ENCODE measurements around the gene PPP2R1A. TPM values are rescaled to one million over a fixed set of nuclear protein-coding genes. Genes with fewer than 3 reads are reported as not detected.
A peak's percentile ranks its signal among the peaks of the same experiment; 100 is the strongest.

The PPP2R1A gene
- 100 to 1,000 TPM; 198 to 284 (median 234) TPM for total RNA-seq

DNA sequence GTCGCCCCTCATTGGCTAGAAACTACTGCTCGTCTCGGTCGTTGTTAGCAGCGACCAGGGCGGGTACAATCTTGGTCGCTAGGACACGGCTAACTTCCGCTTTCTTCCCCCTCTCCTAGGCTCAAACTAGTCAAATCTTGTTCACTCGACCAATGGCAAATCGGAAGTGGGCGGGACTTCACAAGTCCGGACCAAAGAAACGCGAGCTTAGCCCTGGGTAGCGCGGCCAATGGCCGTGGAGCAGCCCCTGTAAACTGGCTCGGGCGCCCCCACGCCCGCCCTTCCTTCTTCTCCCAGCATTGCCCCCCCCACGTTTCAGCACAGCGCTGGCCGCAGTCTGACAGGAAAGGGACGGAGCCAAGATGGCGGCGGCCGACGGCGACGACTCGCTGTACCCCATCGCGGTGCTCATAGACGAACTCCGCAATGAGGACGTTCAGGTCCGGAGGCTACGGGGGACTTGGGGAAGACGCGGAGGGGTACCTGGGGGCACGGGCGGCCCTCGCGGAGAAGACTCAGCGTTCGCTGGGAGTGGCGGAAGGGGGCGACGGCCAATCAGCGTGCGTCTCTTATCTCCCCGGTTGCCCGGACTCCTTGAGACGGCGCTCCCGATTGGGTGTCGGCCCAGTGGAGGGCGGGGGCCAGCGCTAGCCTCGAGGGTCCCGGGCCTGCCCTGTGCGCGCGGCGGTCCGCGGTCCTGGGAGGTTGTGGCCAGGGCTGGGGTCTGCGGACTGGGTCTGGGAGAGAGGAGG lies at the start of gene PPP2R1A:
TSS of gene PPP2R1A (plus strand) at position 318 of the 752 bp plus-strand sequence. CDS start at position 363, 45 bp downstream.
- H3K4me3 ChIP-seq: peak within 1 kb of the TSS; percentile 77 to 90 (median 84)
- H3K9me3 ChIP-seq: no peaks in the 10 kb centered on the region
- peaks cover 0 to 15% (median 0%) of the 10 kb centered on the region in 3 donors for H3K36me3 ChIP-seq
- peak; percentile 98 to 100 (median 99) for DNase-seq
- peaks cover 0 to 44% (median 11%) of the 10 kb centered on the region in 4 donors for H3K4me1 ChIP-seq
- no peaks in the 10 kb centered on the region for H3K27me3 ChIP-seq
- peak; percentile 91 to 94 for TF ChIP-seq POLR2A (IDR thresholded peaks at IDR 0.05)
- TF ChIP-seq, protein P1, sequence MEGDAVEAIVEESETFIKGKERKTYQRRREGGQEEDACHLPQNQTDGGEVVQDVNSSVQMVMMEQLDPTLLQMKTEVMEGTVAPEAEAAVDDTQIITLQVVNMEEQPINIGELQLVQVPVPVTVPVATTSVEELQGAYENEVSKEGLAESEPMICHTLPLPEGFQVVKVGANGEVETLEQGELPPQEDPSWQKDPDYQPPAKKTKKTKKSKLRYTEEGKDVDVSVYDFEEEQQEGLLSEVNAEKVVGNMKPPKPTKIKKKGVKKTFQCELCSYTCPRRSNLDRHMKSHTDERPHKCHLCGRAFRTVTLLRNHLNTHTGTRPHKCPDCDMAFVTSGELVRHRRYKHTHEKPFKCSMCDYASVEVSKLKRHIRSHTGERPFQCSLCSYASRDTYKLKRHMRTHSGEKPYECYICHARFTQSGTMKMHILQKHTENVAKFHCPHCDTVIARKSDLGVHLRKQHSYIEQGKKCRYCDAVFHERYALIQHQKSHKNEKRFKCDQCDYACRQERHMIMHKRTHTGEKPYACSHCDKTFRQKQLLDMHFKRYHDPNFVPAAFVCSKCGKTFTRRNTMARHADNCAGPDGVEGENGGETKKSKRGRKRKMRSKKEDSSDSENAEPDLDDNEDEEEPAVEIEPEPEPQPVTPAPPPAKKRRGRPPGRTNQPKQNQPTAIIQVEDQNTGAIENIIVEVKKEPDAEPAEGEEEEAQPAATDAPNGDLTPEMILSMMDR (IDR thresholded peaks at IDR 0.05): no peak
- H3K27ac ChIP-seq: peak within 1 kb of the TSS; percentile 94 to 98 (median 97)

- no peak for TF ChIP-seq POLR2A (IDR thresholded peaks at IDR 0.05)
- TF ChIP-seq, protein P1 (IDR thresholded peaks at IDR 0.05): no peak
- H3K9me3 ChIP-seq: peaks cover 0 to 3% (median 0%) of the 10 kb centered on the region in 4 donors
- H3K27ac ChIP-seq: no peak overlapping the region
- H3K4me3 ChIP-seq: no peak overlapping the region
- DNase-seq: no peak
- H3K4me1 ChIP-seq: peaks cover 0 to 16% (median 4%) of the 10 kb centered on the region in 4 donors
- no peaks in the 10 kb centered on the region for H3K36me3 ChIP-seq
- no peaks in the 10 kb centered on the region for H3K27me3 ChIP-seq
These were observed 48.6 kb upstream of the PPP2R1A start for GRCh38 chr19:52141203-52141602.

DNA sequence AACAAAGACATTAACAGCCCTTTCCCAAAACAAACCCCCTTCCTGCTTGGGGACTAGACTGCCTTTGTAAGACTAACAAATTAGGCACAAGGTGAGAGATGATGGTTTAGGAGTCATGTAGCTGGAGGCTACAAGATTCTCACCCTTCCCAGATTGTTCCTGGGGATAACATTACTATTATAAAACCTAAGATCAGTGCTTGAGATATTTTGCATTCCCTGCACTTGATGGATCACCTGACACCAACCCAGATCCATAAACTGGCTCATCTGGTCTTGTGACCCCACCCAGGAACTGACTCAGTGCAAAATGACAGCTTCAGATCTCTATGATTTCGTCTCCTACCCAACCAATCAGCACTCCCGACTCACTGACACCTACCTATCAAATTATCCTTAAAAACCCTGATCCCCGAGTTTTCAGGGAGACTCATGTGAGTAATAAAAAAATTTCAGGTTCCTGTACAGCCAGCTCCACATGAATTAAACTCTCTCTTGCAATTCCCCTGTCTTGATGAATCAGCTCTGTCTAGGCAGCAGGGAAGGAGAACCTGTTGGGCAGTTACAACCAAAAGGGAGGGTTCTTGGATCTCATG lies 47.8 kb upstream of the PPP2R1A start:
- Histone ChIP-seq H3K9me3 (peaks cover 0 to 3% (median 0%) of the 10 kb centered on the region in 4 donors), H3K27me3 (no peaks in the 10 kb centered on the region), H3K4me1 (peaks cover 0 to 16% (median 4%) of the 10 kb centered on the region in 4 donors), H3K36me3 (no peaks in the 10 kb centered on the region), H3K4me3 (no peak overlapping the region), H3K27ac (no peak overlapping the region)
- DNase-seq: no peak
- TF ChIP-seq, protein P1 (IDR thresholded peaks at IDR 0.05): no peak
- no peak for TF ChIP-seq POLR2A (IDR thresholded peaks at IDR 0.05)

GRCh38 chr19:52148256-52148655 lies 41.6 kb upstream of the PPP2R1A start:
- no peaks in the 10 kb centered on the region for H3K27me3 ChIP-seq
- H3K4me3 ChIP-seq: no peak overlapping the region
- H3K4me1 ChIP-seq: no peaks in the 10 kb centered on the region
- H3K27ac ChIP-seq: no peak overlapping the region
- H3K9me3 ChIP-seq: peaks cover 0 to 28% (median 0%) of the 10 kb centered on the region in 4 donors
- TF ChIP-seq, protein P1 (IDR thresholded peaks at IDR 0.05): no peak
- TF ChIP-seq POLR2A (IDR thresholded peaks at IDR 0.05): no peak
- DNase-seq: no peak
- H3K36me3 ChIP-seq: no peaks in the 10 kb centered on the region

DNA sequence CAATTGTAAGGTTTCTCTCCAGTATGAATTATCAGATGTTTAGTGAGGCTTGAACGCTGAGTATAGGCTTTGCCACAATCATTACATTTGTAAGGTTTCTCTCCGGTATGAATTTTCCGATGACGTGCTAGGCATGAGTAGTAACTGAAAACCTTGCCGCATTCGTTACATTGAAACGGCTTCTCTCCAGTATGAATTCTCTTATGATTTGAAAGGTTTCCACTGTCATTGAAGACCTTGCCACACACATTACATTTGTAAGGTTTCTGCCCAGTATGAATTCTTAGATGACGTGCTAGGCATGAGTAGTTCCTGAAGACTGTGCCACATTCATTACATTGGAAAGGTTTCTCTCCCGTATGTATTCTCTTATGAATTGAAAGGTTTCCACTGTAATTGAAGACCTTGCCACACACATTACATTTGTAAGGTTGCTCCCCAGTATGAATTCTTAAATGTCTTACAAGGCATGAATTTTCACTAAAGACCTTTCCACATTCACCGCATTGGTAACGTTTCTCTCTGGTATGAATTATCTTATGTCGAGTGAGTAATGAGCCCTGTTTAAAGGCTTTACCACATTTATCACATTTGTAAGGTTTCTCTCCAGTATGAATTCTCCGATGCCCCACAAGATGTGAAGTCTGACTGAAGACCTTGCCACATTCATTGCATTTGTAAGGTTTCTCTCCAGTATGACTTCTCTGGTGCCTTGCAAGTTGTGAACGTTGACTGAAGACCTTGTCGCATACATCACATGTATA lies 34.1 kb upstream of the PPP2R1A start:
- DNase-seq: no peak
- no peaks in the 10 kb centered on the region for H3K27me3 ChIP-seq
- TF ChIP-seq POLR2A (IDR thresholded peaks at IDR 0.05): no peak
- TF ChIP-seq, protein P1 (IDR thresholded peaks at IDR 0.05): no peak
- H3K4me3 ChIP-seq: no peak overlapping the region
- no peak overlapping the region for H3K27ac ChIP-seq
- peaks cover 0 to 51% (median 0%) of the 10 kb centered on the region in 3 donors for H3K36me3 ChIP-seq
- H3K9me3 ChIP-seq: peaks cover 0 to 78% (median 28%) of the 10 kb centered on the region in 4 donors
- no peaks in the 10 kb centered on the region for H3K4me1 ChIP-seq
